HL-60/S4 treated with retinoic acid at 250 ng/mL for 4 days and 3 days (cell line): ENCODE measurements around the gene TYW1B.
"Not testable (repeated sequence)": the region's sequence is repeated elsewhere in the genome, so short reads cannot be mapped to it uniquely, and the experiment has no call there.

Source experiments
- in situ Hi-C: fragments of 300-500 bp; cut with MboI; formaldehyde crosslinking; loops from 2 replicates; pipeline ENCODE4 v1.7.0; 2022; ENCODE audit warnings: low sequenced_read_pairs

The TYW1B gene

GRCh38 chr7:72760602-72761001 lies 67.4 kb downstream of the TYW1B start:
- in situ Hi-C loops, result no loop called here

GRCh38 chr7:72754312-72754711 lies 73.7 kb downstream of the TYW1B start:
- in situ Hi-C loops, result no loop called here

- in situ Hi-C loops, result no loop called here
These were observed 74.2 kb downstream of the TYW1B start for GRCh38 chr7:72753781-72754180.

- in situ Hi-C loops, result not testable (repeated sequence)
These were observed 74.8 kb downstream of the TYW1B start for GRCh38 chr7:72753229-72753628.

GRCh38 chr7:72751978-72752377 lies 76.0 kb downstream of the TYW1B start:
- in situ Hi-C loops, result no loop called here

GRCh38 chr7:72751378-72751777 lies 76.6 kb downstream of the TYW1B start:
- in situ Hi-C loops, result no loop called here

- in situ Hi-C loops, result not testable (repeated sequence)
These were observed 79.4 kb downstream of the TYW1B start for GRCh38 chr7:72748649-72749048.

- in situ Hi-C loops, result not testable (repeated sequence)
These were observed 83.6 kb downstream of the TYW1B start for GRCh38 chr7:72744244-72744926.

GRCh38 chr7:72743801-72744200 lies 84.2 kb downstream of the TYW1B start:
- in situ Hi-C loops, result not testable (repeated sequence)

- in situ Hi-C loops, result not testable (repeated sequence)
These were observed 88.3 kb downstream of the TYW1B start for GRCh38 chr7:72739716-72740115.

GRCh38 chr7:72735855-72736254 lies 92.1 kb downstream of the TYW1B start:
- in situ Hi-C loops, result not testable (repeated sequence)

- in situ Hi-C loops, result not testable (repeated sequence)
These were observed 97.2 kb downstream of the TYW1B start for GRCh38 chr7:72730815-72731214.

GRCh38 chr7:72730384-72730783 lies 97.6 kb downstream of the TYW1B start:
- in situ Hi-C loops, result not testable (repeated sequence)

GRCh38 chr7:72729130-72729529 lies 98.9 kb downstream of the TYW1B start:
- in situ Hi-C loops, result not testable (repeated sequence)

- in situ Hi-C loops, result not testable (repeated sequence)
These were observed 105.3 kb downstream of the TYW1B start for GRCh38 chr7:72722694-72723093.

- in situ Hi-C loops, result not testable (repeated sequence)
These were observed 107.1 kb downstream of the TYW1B start for GRCh38 chr7:72720890-72721289.

- in situ Hi-C loops, result not testable (repeated sequence)
These were observed 110.7 kb downstream of the TYW1B start for GRCh38 chr7:72717252-72717774.

GRCh38 chr7:72711927-72712326 lies 116.1 kb downstream of the TYW1B start:
- in situ Hi-C loops, result not testable (repeated sequence)

GRCh38 chr7:72710983-72711382 lies 117.0 kb downstream of the TYW1B start:
- in situ Hi-C loops, result no loop called here

- in situ Hi-C loops, result no loop called here
These were observed 118.1 kb downstream of the TYW1B start for GRCh38 chr7:72709909-72710308.

- in situ Hi-C loops, result not testable (repeated sequence)
These were observed 119.5 kb downstream of the TYW1B start for GRCh38 chr7:72708371-72709050.

- in situ Hi-C loops, result no loop called here
These were observed 121.5 kb downstream of the TYW1B start for GRCh38 chr7:72706521-72706920.
